ENCODE measurements around the gene PPP2R3A.
"Not testable (repeated sequence)": the region's sequence is repeated elsewhere in the genome, so short reads cannot be mapped to it uniquely, and the experiment has no call there.

PPP2R3A gene

GRCh38 chr3:136135039-136135802, 169.7 kb downstream of the PPP2R3A start:
- H3K27ac ChIP-seq = no peak overlapping the region
- no peak for TF ChIP-seq ZFX (IDR thresholded peaks at IDR 0.05)
- TF ChIP-seq, protein P1, sequence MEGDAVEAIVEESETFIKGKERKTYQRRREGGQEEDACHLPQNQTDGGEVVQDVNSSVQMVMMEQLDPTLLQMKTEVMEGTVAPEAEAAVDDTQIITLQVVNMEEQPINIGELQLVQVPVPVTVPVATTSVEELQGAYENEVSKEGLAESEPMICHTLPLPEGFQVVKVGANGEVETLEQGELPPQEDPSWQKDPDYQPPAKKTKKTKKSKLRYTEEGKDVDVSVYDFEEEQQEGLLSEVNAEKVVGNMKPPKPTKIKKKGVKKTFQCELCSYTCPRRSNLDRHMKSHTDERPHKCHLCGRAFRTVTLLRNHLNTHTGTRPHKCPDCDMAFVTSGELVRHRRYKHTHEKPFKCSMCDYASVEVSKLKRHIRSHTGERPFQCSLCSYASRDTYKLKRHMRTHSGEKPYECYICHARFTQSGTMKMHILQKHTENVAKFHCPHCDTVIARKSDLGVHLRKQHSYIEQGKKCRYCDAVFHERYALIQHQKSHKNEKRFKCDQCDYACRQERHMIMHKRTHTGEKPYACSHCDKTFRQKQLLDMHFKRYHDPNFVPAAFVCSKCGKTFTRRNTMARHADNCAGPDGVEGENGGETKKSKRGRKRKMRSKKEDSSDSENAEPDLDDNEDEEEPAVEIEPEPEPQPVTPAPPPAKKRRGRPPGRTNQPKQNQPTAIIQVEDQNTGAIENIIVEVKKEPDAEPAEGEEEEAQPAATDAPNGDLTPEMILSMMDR (conservative IDR thresholded peaks at IDR 0.05) = no peak

- TF ChIP-seq ZFX (IDR thresholded peaks at IDR 0.05) = no peak
- TF ChIP-seq, protein P1 (conservative IDR thresholded peaks at IDR 0.05) = no peak
- H3K27ac ChIP-seq = no peak overlapping the region
These were observed 170.9 kb downstream of the PPP2R3A start for GRCh38 chr3:136136454-136136853.

DNA sequence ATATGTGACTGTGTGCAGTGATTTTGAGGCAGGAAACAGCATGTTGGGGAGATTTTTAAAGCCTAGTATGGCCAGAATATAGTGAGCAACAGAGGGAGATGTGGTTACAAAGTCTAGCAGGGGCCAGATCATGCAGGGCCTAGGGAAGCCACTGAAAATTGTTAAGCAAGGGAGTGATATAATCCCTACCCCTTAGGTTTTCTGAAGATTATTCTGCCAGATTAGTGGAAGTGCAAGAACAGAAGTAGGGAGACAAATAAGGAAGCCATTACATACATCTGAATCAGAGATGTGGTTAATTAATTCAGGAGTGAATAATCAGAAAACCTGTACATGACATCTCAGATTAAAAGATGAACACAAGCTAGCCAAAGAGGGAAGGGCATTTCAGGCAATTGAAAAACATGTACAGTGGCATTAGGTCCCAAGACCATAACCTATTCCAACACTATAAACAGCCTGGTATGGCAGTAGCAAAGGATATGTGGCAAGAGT, 175.8 kb downstream of the PPP2R3A start:
- TF ChIP-seq, protein P1 (conservative IDR thresholded peaks at IDR 0.05) = no peak
- TF ChIP-seq ZFX (IDR thresholded peaks at IDR 0.05) = no peak
- no peak overlapping the region for H3K27ac ChIP-seq

GRCh38 chr3:136141891-136142290, 176.4 kb downstream of the PPP2R3A start:
- H3K27ac ChIP-seq = no peak overlapping the region
- TF ChIP-seq, protein P1 (conservative IDR thresholded peaks at IDR 0.05) = no peak
- TF ChIP-seq ZFX (IDR thresholded peaks at IDR 0.05) = no peak

DNA sequence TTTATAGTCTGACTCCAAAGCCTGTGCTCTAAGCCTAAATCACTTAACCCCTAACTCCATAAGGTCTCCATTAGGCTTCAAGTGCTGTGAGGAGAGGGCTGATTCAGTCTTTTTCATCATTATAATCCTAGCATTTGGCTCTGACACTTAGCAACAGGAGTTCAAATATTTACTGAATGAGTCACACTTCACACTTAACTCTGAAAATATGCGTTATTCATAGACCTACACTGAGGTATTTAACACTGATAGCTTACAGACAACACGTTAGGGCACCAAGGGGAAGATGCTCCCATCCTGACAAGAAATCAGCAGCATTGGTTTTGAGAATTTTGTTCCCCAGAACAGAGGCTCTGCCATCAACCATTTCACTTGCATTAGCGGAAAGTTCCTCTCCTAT, 177.1 kb downstream of the PPP2R3A start:
- TF ChIP-seq ZFX (IDR thresholded peaks at IDR 0.05) = no peak
- TF ChIP-seq, protein P1 (conservative IDR thresholded peaks at IDR 0.05) = no peak
- H3K27ac ChIP-seq = no peak overlapping the region

- H3K27ac ChIP-seq = not testable (repeated sequence)
These were observed 178.9 kb downstream of the PPP2R3A start for GRCh38 chr3:136144397-136144796.

DNA sequence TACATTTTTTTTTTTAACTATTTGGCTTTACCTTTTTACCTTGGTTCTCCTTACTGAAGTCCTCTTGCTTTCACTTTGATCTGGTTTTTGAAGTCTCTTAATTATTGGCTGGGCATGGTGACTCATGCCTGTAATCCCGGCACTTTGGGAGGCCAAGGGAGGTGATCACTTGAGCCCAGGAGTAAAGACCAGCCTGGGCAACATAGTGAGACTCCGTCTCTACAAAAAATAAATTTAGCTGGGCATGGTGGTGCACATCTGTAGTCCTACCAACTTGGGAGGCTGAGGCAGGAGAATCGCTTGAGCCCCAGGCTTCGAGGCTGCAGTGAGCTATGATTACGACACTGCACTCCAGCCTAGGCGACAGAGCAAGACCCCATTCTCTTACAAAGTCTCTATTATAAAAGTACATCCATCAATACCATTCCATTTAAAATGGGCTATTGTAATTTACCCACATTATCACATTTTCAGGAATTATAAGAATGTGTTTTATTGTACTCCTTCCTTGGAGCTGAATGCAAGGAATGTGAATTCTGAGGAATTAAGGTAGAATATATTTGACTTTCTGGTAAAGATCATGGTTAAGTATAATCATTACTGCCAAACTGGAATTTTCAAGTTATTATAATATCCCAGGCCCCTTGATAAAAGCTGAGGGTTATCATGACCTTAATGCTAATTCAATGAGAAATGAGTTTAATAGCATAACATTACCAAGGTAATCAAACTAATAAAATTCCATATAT, 181.6 kb downstream of the PPP2R3A start:
- TF ChIP-seq, protein P1 (conservative IDR thresholded peaks at IDR 0.05) = no peak
- no peak for TF ChIP-seq ZFX (IDR thresholded peaks at IDR 0.05)

More for the DNA sequence above, 181.6 kb downstream of the PPP2R3A start:
- no peak overlapping the region for H3K27ac ChIP-seq

Measured in C4-2B (cell line).